Left lobe of liver (tissue), 2 donors: ENCODE data around the gene WWP2. TPM values are rescaled to one million over a fixed set of nuclear protein-coding genes. Genes with fewer than 3 reads are reported as not detected.
"Not testable (repeated sequence)": the region's sequence is repeated elsewhere in the genome, so short reads cannot be mapped to it uniquely, and the experiment has no call there.

Experiments
- ATAC-seq: fragments of 200-7000 bp; cut with Tn5 transposase; one replicate; pipeline ENCODE4 v1.9.1; 2020; ENCODE audit warnings: mild to moderate bottlenecking, moderate library complexity
- DNase-seq: peaks from one replicate; pipeline ENCODE4 v3.0.0-alpha.2; 2020; ENCODE audit warnings: low spot score
- total RNA-seq: library from RNA; stranded (reverse); gene quantifications from one replicate; pipeline ENCODE4 v1.2.1, GENCODE V29; 2021
- donor health status: DM: no; HTN: no; CAD: no; lungs with moderate emphysema.
- donor health status: DM: no; HTN: yes; CAD: no.

WWP2 gene
- total RNA-seq, 1 donor from 2014 or later = 24.5 TPM

DNA sequence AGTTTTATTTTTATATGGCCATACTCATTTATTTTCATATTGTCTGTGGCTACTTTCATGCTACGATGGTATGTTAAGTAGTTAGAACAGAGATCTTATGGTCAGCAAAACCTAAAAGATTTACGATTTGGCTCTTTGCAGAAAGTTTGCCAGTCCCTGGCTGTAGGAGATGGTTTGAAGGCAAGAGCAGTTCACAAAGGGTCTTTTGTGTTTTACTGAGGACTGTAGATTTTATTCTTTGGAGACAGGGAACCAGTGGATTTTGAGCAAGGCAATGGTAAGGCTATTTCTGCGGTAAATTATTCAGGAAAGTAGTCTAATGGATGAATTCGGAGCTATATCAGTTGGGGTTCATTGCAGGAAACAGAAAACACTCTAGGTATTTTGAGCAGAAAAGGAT, 90.7 kb downstream of the WWP2 start:
- ATAC-seq (no peak), DNase-seq (no peak)

DNA sequence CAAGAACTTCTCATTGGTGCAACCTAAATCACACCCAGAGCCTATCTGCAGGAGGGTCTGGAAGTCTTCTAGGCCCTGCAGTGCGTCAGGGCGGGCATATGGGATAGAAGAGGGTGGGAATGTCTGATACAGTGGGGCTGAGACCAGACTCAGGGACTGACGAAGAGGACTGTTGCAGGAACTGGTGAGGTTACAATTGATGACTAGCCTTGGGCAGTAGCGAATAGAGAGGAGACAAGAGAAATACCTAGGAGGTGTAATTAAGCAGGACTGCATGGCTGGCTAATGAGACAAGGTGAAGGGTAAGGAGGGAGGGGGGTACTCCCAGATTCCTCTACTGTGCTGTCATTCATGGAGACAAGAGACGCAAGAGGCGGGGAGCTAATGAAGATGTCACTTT, 91.3 kb downstream of the WWP2 start:
- DNase-seq (no peak), ATAC-seq (no peak)

DNA sequence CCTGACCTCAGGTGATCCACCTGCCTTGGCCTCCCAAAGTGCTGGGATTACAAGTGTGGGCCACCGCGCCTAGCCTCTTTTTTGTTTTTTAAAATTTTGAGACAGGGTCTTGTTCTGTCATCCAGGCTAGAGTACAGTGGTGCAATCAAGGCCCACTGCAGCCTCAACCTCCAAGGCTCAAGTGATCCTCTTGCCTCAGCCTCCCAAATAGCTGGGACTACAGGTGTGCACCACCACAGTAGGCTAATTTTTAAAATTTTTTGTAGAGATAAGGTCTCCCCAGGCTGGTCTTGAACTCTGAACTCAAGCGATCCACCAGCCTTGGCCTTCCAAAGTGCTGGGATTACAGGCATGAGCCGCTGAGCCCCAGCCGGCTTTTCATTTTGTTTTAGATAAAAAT, 92.6 kb downstream of the WWP2 start:
- ATAC-seq, DNase-seq: not testable (repeated sequence)

- DNase-seq (no peak), ATAC-seq (no peak)
Measured at GRCh38 chr16:69855592-69855991, 93.5 kb downstream of the WWP2 start.

GRCh38 chr16:69858191-69859104, 96.3 kb downstream of the WWP2 start:
- ATAC-seq = no peak
- no peak for DNase-seq

GRCh38 chr16:69859105-69859989, 97.2 kb downstream of the WWP2 start:
- ATAC-seq (peak; percentile 82), DNase-seq (no peak)

DNA sequence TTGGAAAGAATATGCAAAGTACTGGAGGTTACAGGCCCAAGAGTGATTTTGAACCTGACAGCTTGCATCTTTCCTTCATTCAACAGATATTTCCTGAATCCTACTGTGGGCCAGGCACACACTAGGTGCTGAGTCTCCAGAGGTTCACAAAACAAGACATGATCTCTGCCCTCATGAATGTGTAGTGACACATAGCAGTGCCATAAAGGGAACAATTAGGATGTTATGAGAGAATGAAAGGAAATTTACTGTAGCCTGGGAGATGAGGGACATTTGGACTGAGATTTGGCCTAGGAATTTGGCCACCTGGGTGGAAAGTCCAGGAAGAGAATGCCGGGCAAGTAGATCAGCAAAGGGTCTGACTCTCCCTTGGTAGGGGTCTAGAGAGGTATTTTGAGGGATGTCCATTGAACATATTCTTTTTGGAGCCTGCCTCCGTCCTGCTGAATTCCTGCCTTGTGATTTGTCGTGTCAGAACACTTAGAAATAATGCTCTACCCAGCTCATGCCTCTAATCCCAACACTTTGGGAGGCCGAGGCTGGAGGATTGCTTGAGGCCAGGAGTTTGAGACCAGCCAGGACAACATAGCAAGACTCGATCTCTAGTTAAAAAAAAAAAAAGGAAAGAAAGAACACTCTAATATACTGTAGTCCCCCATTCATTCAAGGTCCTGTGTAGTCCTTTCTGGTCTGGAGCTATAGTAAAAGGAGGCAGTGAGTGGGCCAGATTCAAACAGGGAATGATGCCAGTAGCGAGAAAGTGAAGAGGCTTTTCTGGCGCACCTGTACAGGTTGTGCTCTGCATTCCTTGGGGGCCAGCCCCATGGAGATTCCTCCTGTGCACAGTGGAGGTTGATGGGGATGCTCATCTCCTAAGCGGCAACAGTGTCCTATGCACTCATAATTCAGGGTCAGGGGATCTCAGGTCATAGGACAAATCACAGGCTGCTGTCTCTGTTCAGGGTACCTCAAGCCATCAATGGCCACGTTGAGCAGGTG, 98.4 kb downstream of the WWP2 start:
- ATAC-seq (no peak), DNase-seq (no peak)

GRCh38 chr16:69861292-69862030, 99.3 kb downstream of the WWP2 start:
- peak; percentile 29 for ATAC-seq
- DNase-seq = no peak

- DNase-seq (no peak), ATAC-seq (no peak)
Measured at GRCh38 chr16:69863401-69864281, 101.5 kb downstream of the WWP2 start.

DNA sequence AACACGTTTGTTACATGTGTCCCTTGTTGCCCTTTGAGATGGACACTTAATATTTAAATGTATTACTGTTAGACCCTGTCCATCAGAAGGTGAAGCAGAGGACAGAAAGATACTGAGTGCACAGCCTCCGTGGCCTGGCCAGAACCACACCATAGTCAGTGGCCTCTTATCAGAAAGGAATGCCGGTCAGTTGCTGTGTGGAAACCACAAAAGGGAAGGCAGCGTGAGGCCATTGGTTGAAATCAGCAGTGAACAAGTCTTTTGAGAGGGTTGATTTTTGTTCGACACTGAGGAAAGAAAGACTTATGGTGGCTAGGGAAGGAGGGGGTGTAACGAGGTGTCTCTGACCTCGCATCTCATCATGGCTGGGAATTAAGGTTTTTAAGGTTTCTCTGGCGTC, 103.6 kb downstream of the WWP2 start:
- ATAC-seq = peak; percentile 12
- no peak for DNase-seq

DNA sequence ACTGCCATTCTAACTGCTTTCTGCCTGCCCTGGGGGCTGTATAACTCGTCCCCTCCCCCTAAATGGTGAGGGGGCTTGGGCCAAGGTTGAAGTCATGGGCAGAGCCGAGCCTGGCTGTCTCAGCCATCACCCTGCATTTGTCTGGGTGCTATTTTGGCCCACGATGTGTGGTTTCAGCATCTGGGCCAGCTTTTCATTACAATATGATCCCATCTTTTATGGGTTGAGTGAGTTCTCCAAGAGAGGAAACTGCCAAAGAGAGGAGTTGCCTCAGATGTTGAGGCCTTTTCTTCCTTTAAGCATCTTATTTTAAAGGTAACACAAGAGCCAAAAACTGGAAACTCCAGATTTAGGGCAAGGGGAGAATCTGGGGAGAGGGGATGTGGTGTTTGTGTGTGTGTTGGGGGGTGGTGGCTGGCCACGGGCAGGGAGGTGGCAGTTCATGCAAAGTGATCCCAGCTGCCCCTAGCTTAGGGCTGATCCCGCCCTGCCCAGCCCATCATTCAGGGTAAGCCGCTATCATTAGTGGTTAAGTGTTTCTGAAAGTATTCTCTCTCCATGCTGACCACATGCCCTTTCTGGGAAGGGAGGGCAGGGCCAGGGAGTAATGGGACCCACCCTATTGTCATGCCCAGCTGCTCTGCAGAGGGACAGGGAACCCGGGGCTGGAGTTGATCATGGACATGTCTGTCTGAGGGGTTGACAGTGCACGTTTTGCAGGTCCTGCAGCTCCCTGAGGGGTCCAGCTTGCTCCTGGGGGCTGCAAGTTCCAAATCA, 105.8 kb downstream of the WWP2 start:
- no peak for ATAC-seq
- DNase-seq = no peak

DNA sequence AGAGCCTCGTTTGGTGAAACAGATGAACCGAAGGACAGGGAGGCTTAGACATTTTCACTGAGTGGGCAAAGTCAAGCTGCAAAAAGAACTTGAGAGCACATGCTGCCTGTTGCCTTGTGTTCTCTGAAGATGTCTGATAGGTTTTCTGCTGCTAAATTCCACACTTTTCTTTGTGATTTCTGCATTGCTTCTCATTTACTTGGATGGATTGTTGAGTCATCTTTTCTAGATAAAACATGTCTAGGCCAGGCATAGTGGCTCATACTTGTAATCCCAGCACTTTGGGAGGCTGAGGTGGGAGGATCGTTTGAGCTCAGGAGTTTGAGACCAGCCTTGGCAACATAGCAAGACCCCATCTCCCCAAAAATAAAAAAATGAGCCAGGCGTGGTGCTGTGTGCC, 108.6 kb downstream of the WWP2 start:
- no peak for ATAC-seq

GRCh38 chr16:69871708-69872107, 109.6 kb downstream of the WWP2 start:
- ATAC-seq (no peak), DNase-seq (no peak)

More for the DNA sequence above, 108.6 kb downstream of the WWP2 start:
- no peak for DNase-seq

- DNase-seq (no peak), ATAC-seq (no peak)
Measured at GRCh38 chr16:69872888-69873287, 110.8 kb downstream of the WWP2 start.

GRCh38 chr16:69873783-69874182, 111.7 kb downstream of the WWP2 start:
- ATAC-seq (no peak), DNase-seq (no peak)

DNA sequence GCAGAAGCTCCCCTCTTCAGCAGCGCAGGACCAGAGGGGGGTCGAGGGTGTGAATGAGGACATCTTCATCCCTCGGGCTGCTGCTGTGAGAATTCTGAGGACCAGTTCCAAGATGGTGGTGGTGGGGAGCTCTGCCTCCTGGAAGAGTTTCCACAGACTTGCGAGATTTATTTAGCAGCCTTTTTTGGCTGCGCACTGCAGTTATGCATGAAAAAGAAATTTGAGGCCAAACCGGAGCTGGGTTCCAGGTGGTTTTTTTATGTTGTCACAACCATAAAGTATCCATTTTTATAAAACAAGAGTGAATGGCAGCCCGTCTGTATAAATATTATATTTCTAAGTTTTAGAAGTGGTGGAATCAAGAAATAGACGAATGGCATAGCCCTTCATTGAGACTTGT, 112.1 kb downstream of the WWP2 start:
- DNase-seq = no peak
- ATAC-seq = no peak

DNA sequence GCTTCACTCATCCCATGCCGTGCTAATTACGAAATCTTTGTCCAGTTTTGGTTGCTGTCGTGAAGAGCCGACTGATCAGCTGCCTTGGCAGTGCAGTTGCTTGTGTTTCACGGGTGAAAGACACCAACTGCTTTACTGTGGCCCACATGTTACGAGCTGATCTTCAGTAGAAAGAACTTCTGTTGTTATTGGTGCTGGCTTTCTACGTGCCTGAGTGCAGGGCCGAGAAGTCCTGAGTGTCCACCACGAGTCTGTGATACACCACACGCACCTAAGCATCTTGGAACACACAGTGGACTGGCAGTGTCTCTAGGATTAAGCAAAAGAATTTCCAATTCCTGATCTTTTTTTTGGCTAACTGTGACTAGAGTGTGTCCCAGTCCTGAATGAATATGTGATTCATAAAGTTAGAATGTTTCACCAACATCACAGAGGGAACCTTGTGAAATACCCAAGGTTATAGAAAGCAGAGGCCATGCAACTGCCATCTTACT, 118.6 kb downstream of the WWP2 start:
- no peak for ATAC-seq

DNA sequence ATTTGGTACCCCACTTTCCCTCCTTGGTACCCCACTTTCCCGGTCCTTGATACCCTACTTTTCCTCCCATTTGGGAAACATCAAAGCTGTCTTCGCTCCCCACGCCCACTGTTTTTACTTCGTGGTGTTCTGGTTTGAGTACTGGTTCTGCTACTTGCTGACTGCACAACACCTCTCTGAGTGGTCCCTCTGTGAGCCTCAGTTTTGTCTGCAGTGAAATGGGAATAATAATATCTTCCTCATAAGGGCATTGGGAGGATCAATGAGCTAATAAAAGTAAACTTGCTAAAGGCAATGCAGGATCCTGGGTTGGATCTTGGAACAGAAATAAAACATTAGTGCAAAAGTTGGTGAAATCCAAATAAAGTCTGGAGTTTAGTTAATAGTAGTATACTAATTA, 119.0 kb downstream of the WWP2 start:
- DNase-seq (no peak), ATAC-seq (no peak)

More for the DNA sequence above, 118.6 kb downstream of the WWP2 start:
- DNase-seq = no peak
